ENCODE data around the gene PLXDC2. TPM values are rescaled to one million over a fixed set of nuclear protein-coding genes. Genes with fewer than 3 reads are reported as not detected.
"Not testable (repeated sequence)": the region's sequence is repeated elsewhere in the genome, so short reads cannot be mapped to it uniquely, and the experiment has no call there.

Gene PLXDC2
- total RNA-seq, 3 donors from 2014 or later, result 63.9 to 125 (median 101) TPM

DNA sequence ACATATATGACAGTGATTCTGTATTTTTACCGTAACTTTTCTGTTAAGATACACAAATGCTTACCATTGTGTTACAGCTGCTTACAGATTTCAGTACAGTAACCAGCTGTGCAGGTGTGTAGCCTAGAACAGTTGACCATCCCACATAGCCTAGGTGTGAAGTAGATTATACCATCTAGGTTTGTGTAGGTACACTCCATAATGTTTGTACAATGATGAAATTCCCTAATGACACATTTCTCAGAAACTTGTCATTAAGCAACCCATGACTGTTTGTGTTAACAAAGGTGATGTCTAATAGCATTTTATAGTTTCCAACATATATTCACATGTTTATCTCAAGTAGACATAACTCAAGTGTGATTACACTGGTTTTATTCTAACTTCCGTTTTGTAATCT lies 218.5 kb downstream of the PLXDC2 start:
- no peak overlapping the region for H3K4me3 ChIP-seq
- H3K27ac ChIP-seq, result no peak overlapping the region
- intact Hi-C loops (cut with DNase I; ENCODE audit: low total_unique reads), result no loop called here
- H3K27me3 ChIP-seq, result no peaks in the 10 kb centered on the region
- no peak for DNase-seq (ENCODE audit: low spot score in 2 of 2)
- TF ChIP-seq CTCF (IDR thresholded peaks at IDR 0.05) (no peak), POLR2AphosphoS5 (IDR thresholded peaks at IDR 0.05) (no peak), POLR2A (IDR thresholded peaks at IDR 0.05) (no peak)
- no peaks in the 10 kb centered on the region for H3K4me1 ChIP-seq
- H3K36me3 ChIP-seq, result no peaks in the 10 kb centered on the region
- H3K9me3 ChIP-seq, result no peaks in the 10 kb centered on the region

- no peak for TF ChIP-seq POLR2A (IDR thresholded peaks at IDR 0.05)
- DNase-seq (ENCODE audit: low spot score in 2 of 2), result no peak
These were observed 223.8 kb downstream of the PLXDC2 start for GRCh38 chr10:20040012-20040411.

DNA sequence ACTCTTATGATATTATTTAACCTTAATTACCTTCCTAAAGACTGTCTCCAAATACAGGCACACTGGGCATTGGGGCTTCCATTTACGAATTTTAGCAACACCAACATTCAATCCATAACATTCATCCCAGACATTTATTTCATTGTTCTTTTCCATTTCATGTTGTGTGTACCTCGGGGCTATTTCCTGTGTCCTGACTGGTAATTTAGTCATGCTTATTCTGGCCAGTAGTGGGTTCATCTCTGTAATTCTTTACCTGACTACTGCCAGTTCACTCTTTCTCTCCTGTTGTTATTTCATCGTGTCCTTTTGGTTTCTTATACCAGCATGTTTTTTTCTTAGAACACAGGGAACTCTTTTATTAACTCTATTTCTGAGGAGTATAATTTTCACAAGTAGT lies 225.7 kb downstream of the PLXDC2 start:
- H3K9me3 ChIP-seq, result no peaks in the 10 kb centered on the region
- no peaks in the 10 kb centered on the region for H3K27me3 ChIP-seq
- no peaks in the 10 kb centered on the region for H3K4me1 ChIP-seq
- H3K36me3 ChIP-seq, result no peaks in the 10 kb centered on the region
- no peak for TF ChIP-seq POLR2AphosphoS5 (IDR thresholded peaks at IDR 0.05)
- no peak for TF ChIP-seq CTCF (IDR thresholded peaks at IDR 0.05)
- TF ChIP-seq POLR2A (IDR thresholded peaks at IDR 0.05), result no peak
- no peak overlapping the region for H3K27ac ChIP-seq
- H3K4me3 ChIP-seq, result no peak overlapping the region
- DNase-seq (ENCODE audit: low spot score in 2 of 2), result no peak
- intact Hi-C loops (cut with DNase I; ENCODE audit: low total_unique reads), result no loop called here

More at GRCh38 chr10:20040012-20040411, 223.8 kb downstream of the PLXDC2 start:
- no peaks in the 10 kb centered on the region for H3K4me1 ChIP-seq
- no peaks in the 10 kb centered on the region for H3K36me3 ChIP-seq
- no peak overlapping the region for H3K4me3 ChIP-seq
- intact Hi-C loops (cut with DNase I; ENCODE audit: low total_unique reads), result no loop called here
- H3K27me3 ChIP-seq, result no peaks in the 10 kb centered on the region
- H3K27ac ChIP-seq, result no peak overlapping the region
- no peaks in the 10 kb centered on the region for H3K9me3 ChIP-seq

DNA sequence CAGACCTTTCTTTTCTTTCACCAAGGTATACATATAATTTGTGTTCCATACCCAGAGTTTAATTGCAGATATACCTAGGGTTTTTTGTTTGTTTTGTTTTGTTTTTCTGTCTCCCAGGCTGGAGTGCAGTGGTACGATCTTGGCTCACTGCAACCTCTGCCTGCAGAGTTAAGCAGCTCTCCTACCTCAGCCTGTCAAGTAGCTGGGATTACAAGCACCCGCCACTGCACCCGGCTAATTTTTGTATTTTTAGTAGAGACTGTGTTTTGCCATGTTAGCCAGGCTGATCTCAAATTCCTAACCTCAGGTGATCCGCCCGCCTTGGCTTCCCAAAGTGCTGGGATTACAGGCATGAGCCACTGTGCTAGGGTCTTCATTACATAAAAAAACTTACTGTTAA lies 228.9 kb downstream of the PLXDC2 start:
- DNase-seq (ENCODE audit: low spot score in 2 of 2); H3K9me3 ChIP-seq; H3K4me1 ChIP-seq; H3K36me3 ChIP-seq; H3K27me3 ChIP-seq; intact Hi-C loops (cut with DNase I; ENCODE audit: low total_unique reads); H3K4me3 ChIP-seq; H3K27ac ChIP-seq: not testable (repeated sequence)

DNA sequence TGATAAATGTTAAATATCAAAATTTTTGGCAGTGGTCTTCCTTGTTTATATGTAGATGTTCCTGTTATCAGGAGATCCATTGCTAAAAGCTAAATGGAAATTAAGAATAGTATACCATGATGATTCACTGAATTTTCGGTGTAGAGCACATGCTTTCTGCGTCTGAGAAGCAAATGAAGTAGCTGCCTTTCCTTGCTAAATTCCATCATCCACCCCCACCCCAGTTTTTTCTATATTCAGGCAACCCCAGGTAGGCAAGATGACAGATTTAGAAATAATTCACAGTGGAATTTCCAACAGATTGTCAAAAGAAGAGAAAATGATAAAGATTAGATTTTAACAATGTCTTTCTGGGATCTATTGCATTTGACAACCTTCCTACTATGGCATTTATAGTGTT lies 231.9 kb downstream of the PLXDC2 start:
- intact Hi-C loops (cut with DNase I; ENCODE audit: low total_unique reads), result no loop called here
- no peaks in the 10 kb centered on the region for H3K27me3 ChIP-seq
- no peak overlapping the region for H3K4me3 ChIP-seq
- no peaks in the 10 kb centered on the region for H3K9me3 ChIP-seq
- DNase-seq (ENCODE audit: low spot score in 2 of 2), result no peak
- H3K36me3 ChIP-seq, result no peaks in the 10 kb centered on the region
- H3K4me1 ChIP-seq, result no peaks in the 10 kb centered on the region
- no peak overlapping the region for H3K27ac ChIP-seq
- TF ChIP-seq CTCF (IDR thresholded peaks at IDR 0.05), result no peak
- no peak for TF ChIP-seq POLR2AphosphoS5 (IDR thresholded peaks at IDR 0.05)
- no peak for TF ChIP-seq POLR2A (IDR thresholded peaks at IDR 0.05)

GRCh38 chr10:20058135-20058534 lies 241.9 kb downstream of the PLXDC2 start:
- TF ChIP-seq CTCF (IDR thresholded peaks at IDR 0.05) (no peak), POLR2AphosphoS5 (IDR thresholded peaks at IDR 0.05) (no peak), POLR2A (IDR thresholded peaks at IDR 0.05) (no peak)
- Histone ChIP-seq H3K9me3 (peaks cover 0 to 10% of the 10 kb centered on the region in 2 donors), H3K36me3 (no peaks in the 10 kb centered on the region), H3K27me3 (no peaks in the 10 kb centered on the region), H3K4me1 (peaks cover 0 to 6% of the 10 kb centered on the region in 2 donors), H3K4me3 (no peak overlapping the region), H3K27ac (no peak overlapping the region)
- intact Hi-C loops (cut with DNase I; ENCODE audit: low total_unique reads), result no loop called here
- DNase-seq (ENCODE audit: low spot score in 2 of 2), result no peak
